ENCODE data around the gene KRT16.

DNA sequence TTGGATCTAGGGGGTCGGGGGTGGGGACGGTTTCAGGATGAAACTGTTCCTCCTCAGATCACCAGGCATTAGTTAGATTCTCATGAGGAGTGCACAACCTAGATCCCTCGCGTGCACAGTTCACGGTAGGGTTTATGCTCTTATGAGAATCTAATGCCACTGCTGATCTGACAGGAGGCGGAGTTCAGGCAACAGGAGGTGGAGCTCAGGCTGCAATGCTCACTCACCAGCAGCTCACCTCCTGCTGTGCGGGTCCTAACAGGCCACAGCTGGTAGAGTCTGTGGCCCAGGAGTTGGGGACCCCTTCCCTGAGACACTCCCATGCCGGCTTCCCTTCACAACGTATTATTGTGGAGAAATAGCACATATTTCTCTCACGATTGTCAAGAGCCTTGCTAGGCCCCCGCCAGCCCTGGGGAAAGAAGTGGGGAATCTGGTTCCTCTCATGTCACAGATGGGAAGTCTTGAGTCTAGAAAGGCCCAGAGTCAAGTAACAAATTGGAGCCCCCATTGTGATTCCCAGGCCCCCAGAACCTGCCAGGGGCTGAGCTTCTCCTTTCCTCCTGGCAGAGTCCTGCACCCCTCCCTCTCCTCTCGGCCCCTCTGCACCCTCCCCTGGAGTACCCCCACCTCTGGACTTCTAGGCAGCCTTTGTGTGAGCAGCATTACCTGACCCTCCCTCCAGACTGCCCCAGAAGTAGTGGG is 19.8 kb downstream of the KRT16 start:
- TF ChIP-seq, protein P1, sequence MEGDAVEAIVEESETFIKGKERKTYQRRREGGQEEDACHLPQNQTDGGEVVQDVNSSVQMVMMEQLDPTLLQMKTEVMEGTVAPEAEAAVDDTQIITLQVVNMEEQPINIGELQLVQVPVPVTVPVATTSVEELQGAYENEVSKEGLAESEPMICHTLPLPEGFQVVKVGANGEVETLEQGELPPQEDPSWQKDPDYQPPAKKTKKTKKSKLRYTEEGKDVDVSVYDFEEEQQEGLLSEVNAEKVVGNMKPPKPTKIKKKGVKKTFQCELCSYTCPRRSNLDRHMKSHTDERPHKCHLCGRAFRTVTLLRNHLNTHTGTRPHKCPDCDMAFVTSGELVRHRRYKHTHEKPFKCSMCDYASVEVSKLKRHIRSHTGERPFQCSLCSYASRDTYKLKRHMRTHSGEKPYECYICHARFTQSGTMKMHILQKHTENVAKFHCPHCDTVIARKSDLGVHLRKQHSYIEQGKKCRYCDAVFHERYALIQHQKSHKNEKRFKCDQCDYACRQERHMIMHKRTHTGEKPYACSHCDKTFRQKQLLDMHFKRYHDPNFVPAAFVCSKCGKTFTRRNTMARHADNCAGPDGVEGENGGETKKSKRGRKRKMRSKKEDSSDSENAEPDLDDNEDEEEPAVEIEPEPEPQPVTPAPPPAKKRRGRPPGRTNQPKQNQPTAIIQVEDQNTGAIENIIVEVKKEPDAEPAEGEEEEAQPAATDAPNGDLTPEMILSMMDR (IDR thresholded peaks at IDR 0.05; ENCODE audit: insufficient read depth, low read depth, low read length) = no peak
- no peak for TF ChIP-seq EZH2 (IDR thresholded peaks at IDR 0.05; ENCODE audit: insufficient read depth, low read length)
